Keratinocyte (primary cell): ENCODE data around the gene ZNF804A.

ENCODE experiments used
- CTCF ChIP-seq, 3 experiments: IDR thresholded peaks in 1 of 3; conservative IDR thresholded peaks in 1 of 3; optimal IDR thresholded peaks in 1 of 3; 2 replicates in 2 of 3; 3 replicates in 1 of 3; pipeline versions ENCODE3 to v1.5.1; 2011; ENCODE audit warnings: low read length in 3 of 3, mild to moderate bottlenecking in 3 of 3, moderate library complexity in 2 of 3, control low read depth in 1 of 3, inconsistent platforms in 1 of 3; ENCODE audit not compliant: insufficient read depth in 2 of 3; ENCODE audit errors: extremely low read depth in 1 of 3
- EZH2 ChIP-seq: IDR thresholded peaks from one replicate; pipeline ENCODE4 v1.6.1; 2012; ENCODE audit warnings: inconsistent platforms, mild to moderate bottlenecking, low read length, moderate library complexity

DNA sequence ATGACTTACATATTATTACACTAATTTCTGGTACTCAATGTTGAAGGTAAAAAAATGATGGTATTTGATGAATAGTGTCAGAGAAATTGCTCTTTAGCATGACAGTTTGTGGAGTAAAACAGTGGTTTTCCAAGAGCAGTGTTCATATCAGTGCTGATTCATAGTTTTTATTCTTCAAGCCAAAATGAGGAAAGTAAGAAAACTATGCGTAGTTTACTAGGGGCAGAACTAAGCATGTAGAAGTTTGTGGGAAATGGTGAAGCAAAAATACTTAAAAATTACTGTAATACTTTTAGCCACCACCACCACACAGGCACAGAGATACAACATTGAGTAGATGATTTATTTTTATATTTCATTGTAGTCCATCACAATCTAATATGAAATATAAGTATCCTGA, 137.3 kb downstream of the ZNF804A start:
- TF ChIP-seq CTCF (optimal IDR thresholded peaks at IDR 0.05 in 1 of 3, IDR thresholded peaks at IDR 0.05 in 1 of 3, conservative IDR thresholded peaks at IDR 0.05 in 1 of 3; ENCODE audit: extremely low read depth in 1 of 3, insufficient read depth in 2 of 3, low read length in 3 of 3) (no peak), EZH2 (no peak)
